Transverse colon (tissue), 4 donors: ENCODE results near the gene POU6F1.

ENCODE experiments used
- CTCF ChIP-seq, 5 experiments: fragments of 200-600 bp in 3 of 5; fragments of 450-650 bp in 2 of 5; sonication (generic) in 3 of 5; IDR thresholded peaks; 1 replicate in 2 of 5; 2 replicates in 3 of 5; pipeline ENCODE4 v1.5.1; 2016 to 2017; ENCODE audit warnings: antibody characterized with exemption in 5 of 5, inconsistent platforms in 3 of 5, mild to moderate bottlenecking in 2 of 5, moderate library complexity in 1 of 5
- EP300 ChIP-seq: sonication (generic); formaldehyde crosslinking; IDR thresholded peaks from one replicate; pipeline ENCODE4 v1.6.1; 2017; ENCODE audit warnings: antibody characterized with exemption, low read depth
- POLR2A ChIP-seq: fragments of 450-650 bp; IDR thresholded peaks from one replicate; pipeline ENCODE4 v1.6.1; 2016; ENCODE audit warnings: antibody characterized with exemption, mild to moderate bottlenecking, moderate library complexity
- POLR2AphosphoS5 ChIP-seq, 3 donors: sonication (generic); formaldehyde crosslinking; IDR thresholded peaks; one replicate each; pipeline ENCODE4 v1.6.1; 2016; ENCODE audit warnings: antibody characterized with exemption in 3 of 3

- TF ChIP-seq CTCF (IDR thresholded peaks at IDR 0.05) (no peak), POLR2AphosphoS5 (IDR thresholded peaks at IDR 0.05) (no peak), EP300 (no peak), POLR2A (no peak)
Observed at GRCh38 chr12:51196547-51196946, 21.3 kb downstream of the POU6F1 start.
